Measurements from ENCODE around the gene AHI1.

Gene AHI1

GRCh38 chr6:135286962-135287538 lies 210.5 kb downstream of the AHI1 start:
- no peak overlapping the region for H3K14ac ChIP-seq (ENCODE audit: low read length)
- no peak overlapping the region for H2BK5ac ChIP-seq (ENCODE audit: low read length)
- no peak overlapping the region for H2AK5ac ChIP-seq (ENCODE audit: low read depth, low read length)
- peaks cover 0 to 9% of the 10 kb centered on the region in 2 donors for H3K36me3 ChIP-seq (replicated peaks in 1 of 2; ENCODE audit: control insufficient read depth in 2 of 2, insufficient read depth in 2 of 2, low read length in 2 of 2)
- no CpG with 5 or more reads among the region's 8 CpGs for WGBS, 2 donors (ENCODE audit: extremely low coverage in 2 of 2, insufficient read length in 2 of 2, insufficient replicate concordance in 1 of 2)
- H3K9me3 ChIP-seq (replicated peaks in 1 of 2; ENCODE audit: control insufficient read depth in 2 of 2, insufficient read depth in 1 of 2, low read depth in 1 of 2, low read length in 2 of 2), result no peaks in the 10 kb centered on the region
- no peak overlapping the region for H3K18ac ChIP-seq (ENCODE audit: low read length)
- H2BK120ac ChIP-seq (ENCODE audit: low read depth, low read length), result no peak overlapping the region
- H3K9ac ChIP-seq (ENCODE audit: low read depth, low read length, poor library complexity), result no peak overlapping the region
- H2AFZ ChIP-seq (ENCODE audit: low read length), result no peak overlapping the region
- H3K23ac ChIP-seq (ENCODE audit: low read depth, low read length, poor library complexity), result no peak overlapping the region
- H4K8ac ChIP-seq (ENCODE audit: low read depth, low read length), result no peak overlapping the region
- no peak overlapping the region for H3K4ac ChIP-seq (ENCODE audit: low read length)
- H2BK15ac ChIP-seq (ENCODE audit: low read length), result no peak overlapping the region
- no peak overlapping the region for H2BK12ac ChIP-seq (ENCODE audit: low read length)
- H3K4me3 ChIP-seq (ENCODE audit: low read length in 2 of 2), result no peak overlapping the region
- no peak overlapping the region for H4K91ac ChIP-seq (ENCODE audit: low read depth, low read length, poor library complexity)
- H3K4me1 ChIP-seq (ENCODE audit: control insufficient read depth in 2 of 2, insufficient read depth in 1 of 2, low read depth in 1 of 2, low read length in 2 of 2), result peaks cover 0 to under 1% of the 10 kb centered on the region in 2 donors
- H3K27ac ChIP-seq (replicated peaks; ENCODE audit: low read length), result no peak overlapping the region
- no peaks in the 10 kb centered on the region for H3K27me3 ChIP-seq (ENCODE audit: control insufficient read depth in 3 of 3, insufficient read depth in 3 of 3, low read depth in 1 of 3, low read length in 3 of 3)
- no peak for DNase-seq (ENCODE audit: low spot score)
- no peaks in the 10 kb centered on the region for H3K79me1 ChIP-seq (ENCODE audit: low read depth, low read length)
- no peak overlapping the region for H3K4me2 ChIP-seq (ENCODE audit: insufficient read depth, low read length, poor library complexity, severe bottlenecking)

GRCh38 chr6:135285165-135285564 lies 212.4 kb downstream of the AHI1 start:
- H2BK120ac ChIP-seq (ENCODE audit: low read depth, low read length), result no peak overlapping the region
- H3K27me3 ChIP-seq (ENCODE audit: control insufficient read depth in 3 of 3, insufficient read depth in 3 of 3, low read depth in 1 of 3, low read length in 3 of 3), result no peaks in the 10 kb centered on the region
- no peak overlapping the region for H3K18ac ChIP-seq (ENCODE audit: low read length)
- peaks cover 0 to 7% of the 10 kb centered on the region in 2 donors for H3K36me3 ChIP-seq (replicated peaks in 1 of 2; ENCODE audit: control insufficient read depth in 2 of 2, insufficient read depth in 2 of 2, low read length in 2 of 2)
- no peak overlapping the region for H3K14ac ChIP-seq (ENCODE audit: low read length)
- H2BK15ac ChIP-seq (ENCODE audit: low read length), result no peak overlapping the region
- H4K91ac ChIP-seq (ENCODE audit: low read depth, low read length, poor library complexity), result no peak overlapping the region
- peaks cover 0 to 3% of the 10 kb centered on the region in 2 donors for H3K4me1 ChIP-seq (ENCODE audit: control insufficient read depth in 2 of 2, insufficient read depth in 1 of 2, low read depth in 1 of 2, low read length in 2 of 2)
- H2BK12ac ChIP-seq (ENCODE audit: low read length), result no peak overlapping the region
- no peak overlapping the region for H2AK5ac ChIP-seq (ENCODE audit: low read depth, low read length)
- no peak overlapping the region for H3K4me3 ChIP-seq (ENCODE audit: low read length in 2 of 2)
- no CpG with 5 or more reads among the region's 2 CpGs for WGBS, 2 donors (ENCODE audit: extremely low coverage in 2 of 2, insufficient read length in 2 of 2, insufficient replicate concordance in 1 of 2)
- no peak overlapping the region for H2BK5ac ChIP-seq (ENCODE audit: low read length)
- H3K9ac ChIP-seq (ENCODE audit: low read depth, low read length, poor library complexity), result no peak overlapping the region
- H2AFZ ChIP-seq (ENCODE audit: low read length), result no peak overlapping the region
- no peak for DNase-seq (ENCODE audit: low spot score)
- no peak overlapping the region for H3K23ac ChIP-seq (ENCODE audit: low read depth, low read length, poor library complexity)
- H3K4me2 ChIP-seq (ENCODE audit: insufficient read depth, low read length, poor library complexity, severe bottlenecking), result no peak overlapping the region
- H3K27ac ChIP-seq (replicated peaks; ENCODE audit: low read length), result no peak overlapping the region
- no peaks in the 10 kb centered on the region for H3K79me1 ChIP-seq (ENCODE audit: low read depth, low read length)
- H3K4ac ChIP-seq (ENCODE audit: low read length), result no peak overlapping the region
- H4K8ac ChIP-seq (ENCODE audit: low read depth, low read length), result no peak overlapping the region
- no peaks in the 10 kb centered on the region for H3K9me3 ChIP-seq (replicated peaks in 1 of 2; ENCODE audit: control insufficient read depth in 2 of 2, insufficient read depth in 1 of 2, low read depth in 1 of 2, low read length in 2 of 2)

- H2BK12ac ChIP-seq (ENCODE audit: low read length), result no peak overlapping the region
- WGBS, 2 donors (ENCODE audit: extremely low coverage in 2 of 2, insufficient read length in 2 of 2, insufficient replicate concordance in 1 of 2), result no CpG with 5 or more reads among the region's 2 CpGs
Observed at GRCh38 chr6:135283926-135284325, 213.6 kb downstream of the AHI1 start.

GRCh38 chr6:135282395-135282794 lies 215.1 kb downstream of the AHI1 start:
- Histone ChIP-seq H3K14ac (ENCODE audit: low read length) (no peak overlapping the region), H3K9me3 (replicated peaks in 1 of 2; ENCODE audit: control insufficient read depth in 2 of 2, insufficient read depth in 1 of 2, low read depth in 1 of 2, low read length in 2 of 2) (no peaks in the 10 kb centered on the region), H3K9ac (ENCODE audit: low read depth, low read length, poor library complexity) (no peak overlapping the region), H3K18ac (ENCODE audit: low read length) (no peak overlapping the region), H3K79me1 (ENCODE audit: low read depth, low read length) (no peaks in the 10 kb centered on the region), H4K8ac (ENCODE audit: low read depth, low read length) (no peak overlapping the region), H2BK15ac (ENCODE audit: low read length) (no peak overlapping the region), H4K91ac (ENCODE audit: low read depth, low read length, poor library complexity) (no peak overlapping the region), H3K4me2 (ENCODE audit: insufficient read depth, low read length, poor library complexity, severe bottlenecking) (no peak overlapping the region), H2BK12ac (ENCODE audit: low read length) (no peak overlapping the region), H3K36me3 (replicated peaks in 1 of 2; ENCODE audit: control insufficient read depth in 2 of 2, insufficient read depth in 2 of 2, low read length in 2 of 2) (no peaks in the 10 kb centered on the region), H3K4me3 (ENCODE audit: low read length in 2 of 2) (no peak overlapping the region), H2AK5ac (ENCODE audit: low read depth, low read length) (no peak overlapping the region), H3K27ac (replicated peaks; ENCODE audit: low read length) (no peak overlapping the region), H2AFZ (ENCODE audit: low read length) (no peak overlapping the region), H2BK5ac (ENCODE audit: low read length) (no peak overlapping the region), H3K4me1 (ENCODE audit: control insufficient read depth in 2 of 2, insufficient read depth in 1 of 2, low read depth in 1 of 2, low read length in 2 of 2) (peaks cover 0 to 3% of the 10 kb centered on the region in 2 donors), H3K23ac (ENCODE audit: low read depth, low read length, poor library complexity) (no peak overlapping the region), H3K27me3 (ENCODE audit: control insufficient read depth in 3 of 3, insufficient read depth in 3 of 3, low read depth in 1 of 3, low read length in 3 of 3) (no peaks in the 10 kb centered on the region), H2BK120ac (ENCODE audit: low read depth, low read length) (no peak overlapping the region), H3K4ac (ENCODE audit: low read length) (no peak overlapping the region)
- no peak for DNase-seq (ENCODE audit: low spot score)

More at GRCh38 chr6:135283926-135284325, 213.6 kb downstream of the AHI1 start:
- Histone ChIP-seq H2BK15ac (ENCODE audit: low read length) (no peak overlapping the region), H3K4me1 (ENCODE audit: control insufficient read depth in 2 of 2, insufficient read depth in 1 of 2, low read depth in 1 of 2, low read length in 2 of 2) (peaks cover 0 to 3% of the 10 kb centered on the region in 2 donors), H2BK120ac (ENCODE audit: low read depth, low read length) (no peak overlapping the region), H3K9ac (ENCODE audit: low read depth, low read length, poor library complexity) (no peak overlapping the region), H3K4me3 (ENCODE audit: low read length in 2 of 2) (no peak overlapping the region), H3K36me3 (replicated peaks in 1 of 2; ENCODE audit: control insufficient read depth in 2 of 2, insufficient read depth in 2 of 2, low read length in 2 of 2) (peaks cover 0 to 2% of the 10 kb centered on the region in 2 donors), H2BK5ac (ENCODE audit: low read length) (no peak overlapping the region), H2AFZ (ENCODE audit: low read length) (no peak overlapping the region), H3K14ac (ENCODE audit: low read length) (no peak overlapping the region), H3K4me2 (ENCODE audit: insufficient read depth, low read length, poor library complexity, severe bottlenecking) (no peak overlapping the region), H2AK5ac (ENCODE audit: low read depth, low read length) (no peak overlapping the region), H3K23ac (ENCODE audit: low read depth, low read length, poor library complexity) (no peak overlapping the region), H3K79me1 (ENCODE audit: low read depth, low read length) (no peaks in the 10 kb centered on the region), H4K8ac (ENCODE audit: low read depth, low read length) (no peak overlapping the region), H3K27me3 (ENCODE audit: control insufficient read depth in 3 of 3, insufficient read depth in 3 of 3, low read depth in 1 of 3, low read length in 3 of 3) (no peaks in the 10 kb centered on the region), H3K4ac (ENCODE audit: low read length) (no peak overlapping the region), H3K27ac (replicated peaks; ENCODE audit: low read length) (no peak overlapping the region), H4K91ac (ENCODE audit: low read depth, low read length, poor library complexity) (no peak overlapping the region), H3K9me3 (replicated peaks in 1 of 2; ENCODE audit: control insufficient read depth in 2 of 2, insufficient read depth in 1 of 2, low read depth in 1 of 2, low read length in 2 of 2) (no peaks in the 10 kb centered on the region), H3K18ac (ENCODE audit: low read length) (no peak overlapping the region)
- DNase-seq (ENCODE audit: low spot score), result no peak

Measured in neuronal stem cell (in vitro differentiated cells).